ENCODE measurements around the gene ACVR1. TPM values are rescaled to one million over a fixed set of nuclear protein-coding genes. Genes with fewer than 3 reads are reported as not detected.

ACVR1 gene
- total RNA-seq, 1 donor from 2014 or later, result 35.0 TPM

DNA sequence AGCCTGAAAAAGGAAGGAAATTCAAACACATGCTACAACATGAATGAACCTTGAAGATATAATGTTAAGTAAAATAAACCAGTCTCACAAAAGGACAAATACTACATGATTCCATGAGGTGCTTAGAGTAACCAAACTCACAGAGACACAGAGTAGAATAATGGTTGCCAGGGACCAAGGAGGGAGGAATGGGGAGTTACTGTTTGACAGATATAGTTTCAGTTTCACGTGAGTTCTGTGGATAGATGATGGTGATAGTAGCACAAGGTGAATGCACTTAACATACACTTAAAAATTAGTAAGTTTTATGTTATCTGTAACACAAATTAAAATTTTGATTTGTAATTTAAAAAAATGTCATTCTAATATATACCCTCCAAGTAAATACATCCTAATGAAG lies 140.6 kb downstream of the ACVR1 start:
- ATAC-seq (no peak), DNase-seq (no peak)
- H3K9me3 ChIP-seq, result no peaks in the 10 kb centered on the region
- no peak overlapping the region for H3K27ac ChIP-seq
- no peak overlapping the region for H3K4me3 ChIP-seq
- peaks cover 66% of the 10 kb centered on the region for H3K36me3 ChIP-seq
- intact Hi-C loops (cut with DNase I), result no loop called here
- no peak for TF ChIP-seq CTCF (IDR thresholded peaks at IDR 0.05)
- H3K27me3 ChIP-seq (ENCODE audit: low read depth), result no peaks in the 10 kb centered on the region
- no peaks in the 10 kb centered on the region for H3K4me1 ChIP-seq

GRCh38 chr2:157733263-157733662 lies 142.9 kb downstream of the ACVR1 start:
- no peak for TF ChIP-seq CTCF (IDR thresholded peaks at IDR 0.05)

GRCh38 chr2:157732596-157732995 lies 143.5 kb downstream of the ACVR1 start:
- no peak for DNase-seq
- Histone ChIP-seq H3K27me3 (ENCODE audit: low read depth) (no peaks in the 10 kb centered on the region), H3K9me3 (no peaks in the 10 kb centered on the region), H3K4me3 (no peak overlapping the region), H3K4me1 (no peaks in the 10 kb centered on the region), H3K36me3 (peaks cover 45% of the 10 kb centered on the region), H3K27ac (no peak overlapping the region)
- no peak for ATAC-seq
- no peak for TF ChIP-seq CTCF (IDR thresholded peaks at IDR 0.05)
- intact Hi-C loops (cut with DNase I), result no loop called here

More at GRCh38 chr2:157733263-157733662, 142.9 kb downstream of the ACVR1 start:
- H3K36me3 ChIP-seq, result peaks cover 51% of the 10 kb centered on the region
- intact Hi-C loops (cut with DNase I), result no loop called here
- no peak for DNase-seq
- no peaks in the 10 kb centered on the region for H3K9me3 ChIP-seq
- no peak overlapping the region for H3K27ac ChIP-seq
- no peaks in the 10 kb centered on the region for H3K4me1 ChIP-seq
- H3K27me3 ChIP-seq (ENCODE audit: low read depth), result no peaks in the 10 kb centered on the region
- no peak overlapping the region for H3K4me3 ChIP-seq
- no peak for ATAC-seq

DNA sequence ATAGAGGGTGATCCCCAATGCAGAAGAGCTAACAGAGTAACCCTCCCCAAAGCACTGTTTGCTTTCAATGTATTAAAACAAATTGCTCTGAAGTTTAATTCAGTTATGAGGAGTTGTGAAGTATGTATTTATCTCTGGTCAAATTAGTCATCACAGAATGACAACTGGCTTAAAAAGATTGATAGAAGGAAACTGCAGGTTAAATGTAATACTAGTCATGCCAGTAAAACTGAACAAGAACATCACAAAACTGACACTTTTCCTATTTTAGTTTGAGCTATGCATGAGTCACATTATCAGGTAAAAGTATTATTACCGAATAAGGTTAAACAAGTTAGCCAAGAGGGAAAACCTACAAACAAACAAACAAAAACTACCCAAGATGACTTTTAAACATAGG lies 148.4 kb downstream of the ACVR1 start:
- DNase-seq (no peak), ATAC-seq (no peak)
- no peak for TF ChIP-seq CTCF (IDR thresholded peaks at IDR 0.05)
- intact Hi-C loops (cut with DNase I), result no loop called here
- no peak overlapping the region for H3K27ac ChIP-seq
- H3K36me3 ChIP-seq, result peaks cover under 1% of the 10 kb centered on the region
- H3K4me3 ChIP-seq, result no peak overlapping the region
- peaks cover 13% of the 10 kb centered on the region for H3K9me3 ChIP-seq
- no peaks in the 10 kb centered on the region for H3K27me3 ChIP-seq (ENCODE audit: low read depth)
- H3K4me1 ChIP-seq, result no peaks in the 10 kb centered on the region

DNA sequence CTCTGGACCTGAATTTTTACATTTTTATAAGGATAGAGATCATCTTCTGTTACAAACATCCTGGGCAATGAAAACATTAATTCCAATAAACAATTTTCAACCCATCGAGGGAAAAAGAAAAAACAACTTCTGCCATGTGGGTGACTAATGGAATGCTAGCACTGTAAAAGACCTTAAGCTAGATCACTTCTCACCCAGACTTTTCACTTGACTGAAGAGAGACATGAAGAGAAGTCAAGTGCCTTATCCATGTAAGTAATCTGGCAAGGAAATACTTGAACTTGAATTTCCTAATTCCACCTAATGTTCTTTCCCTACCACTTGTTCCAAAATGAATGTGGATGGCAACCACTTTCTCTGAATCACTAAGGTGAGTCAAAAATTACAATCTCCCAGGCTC lies 149.2 kb downstream of the ACVR1 start:
- intact Hi-C loops (cut with DNase I), result no loop called here
- no peak overlapping the region for H3K27ac ChIP-seq
- no peak for TF ChIP-seq CTCF (IDR thresholded peaks at IDR 0.05)
- H3K9me3 ChIP-seq, result peaks cover 20% of the 10 kb centered on the region
- no peaks in the 10 kb centered on the region for H3K4me1 ChIP-seq
- H3K27me3 ChIP-seq (ENCODE audit: low read depth), result no peaks in the 10 kb centered on the region
- H3K4me3 ChIP-seq, result no peak overlapping the region
- peak; percentile 60 to 77 for ATAC-seq
- H3K36me3 ChIP-seq, result no peaks in the 10 kb centered on the region
- no peak for DNase-seq

- DNase-seq (no peak), ATAC-seq (no peak)
- H3K27me3 ChIP-seq (ENCODE audit: low read depth), result no peaks in the 10 kb centered on the region
- TF ChIP-seq CTCF (IDR thresholded peaks at IDR 0.05), result no peak
- no peaks in the 10 kb centered on the region for H3K36me3 ChIP-seq
- intact Hi-C loops (cut with DNase I), result no loop called here
- no peaks in the 10 kb centered on the region for H3K4me1 ChIP-seq
- H3K4me3 ChIP-seq, result no peak overlapping the region
- no peak overlapping the region for H3K27ac ChIP-seq
- peaks cover 27% of the 10 kb centered on the region for H3K9me3 ChIP-seq
Measured at GRCh38 chr2:157725846-157726245, 150.3 kb downstream of the ACVR1 start.

Data from lower lobe of right lung (tissue), 2 donors.